TTC549 (cell line): ENCODE results near the gene FTCD.
"Not testable (repeated sequence)": the region's sequence is repeated elsewhere in the genome, so short reads cannot be mapped to it uniquely, and the experiment has no call there.

Source experiments
- FAIRE-seq: peaks from 2 replicates; lab custom pipeline; 2012; peaks lifted over from hg19 to GRCh38; lab: Jason Lieb, UNC

Gene FTCD

DNA sequence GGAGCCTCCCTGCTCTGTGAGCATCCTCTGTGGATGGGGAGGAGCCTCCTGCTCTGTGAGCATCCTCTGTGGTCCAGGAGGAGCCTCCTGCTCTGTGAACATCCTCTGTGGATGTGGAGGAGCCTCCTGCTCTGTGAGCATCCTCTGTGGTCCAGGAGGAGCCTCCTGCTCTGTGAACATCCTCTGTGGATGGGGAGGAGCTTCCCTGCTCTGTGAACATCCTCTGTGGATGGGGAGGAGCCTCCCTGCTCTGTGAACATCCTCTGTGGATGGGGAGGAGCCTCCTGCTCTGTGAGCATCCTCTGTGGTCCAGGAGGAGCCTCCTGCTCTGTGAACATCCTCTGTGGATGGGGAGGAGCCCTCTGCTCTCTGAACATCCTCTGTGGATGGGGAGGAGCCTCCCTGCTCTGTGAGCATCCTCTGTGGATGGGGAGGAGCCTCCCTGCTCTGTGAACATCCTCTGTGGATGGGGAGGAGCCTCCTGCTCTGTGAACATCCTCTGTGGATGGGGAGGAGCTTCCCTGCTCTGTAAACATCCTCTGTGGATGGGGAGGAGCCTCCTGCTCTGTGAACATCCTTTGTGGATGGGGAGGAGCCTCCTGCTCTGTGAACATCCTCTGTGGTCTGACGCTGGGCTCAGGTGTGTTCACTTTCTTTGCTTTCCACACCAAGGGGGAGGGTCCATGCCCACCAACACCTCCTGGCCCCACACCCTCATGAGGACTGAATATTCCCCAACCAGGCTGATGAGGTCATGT lies 15.2 kb upstream of the FTCD start:
- not testable (repeated sequence) for FAIRE-seq

DNA sequence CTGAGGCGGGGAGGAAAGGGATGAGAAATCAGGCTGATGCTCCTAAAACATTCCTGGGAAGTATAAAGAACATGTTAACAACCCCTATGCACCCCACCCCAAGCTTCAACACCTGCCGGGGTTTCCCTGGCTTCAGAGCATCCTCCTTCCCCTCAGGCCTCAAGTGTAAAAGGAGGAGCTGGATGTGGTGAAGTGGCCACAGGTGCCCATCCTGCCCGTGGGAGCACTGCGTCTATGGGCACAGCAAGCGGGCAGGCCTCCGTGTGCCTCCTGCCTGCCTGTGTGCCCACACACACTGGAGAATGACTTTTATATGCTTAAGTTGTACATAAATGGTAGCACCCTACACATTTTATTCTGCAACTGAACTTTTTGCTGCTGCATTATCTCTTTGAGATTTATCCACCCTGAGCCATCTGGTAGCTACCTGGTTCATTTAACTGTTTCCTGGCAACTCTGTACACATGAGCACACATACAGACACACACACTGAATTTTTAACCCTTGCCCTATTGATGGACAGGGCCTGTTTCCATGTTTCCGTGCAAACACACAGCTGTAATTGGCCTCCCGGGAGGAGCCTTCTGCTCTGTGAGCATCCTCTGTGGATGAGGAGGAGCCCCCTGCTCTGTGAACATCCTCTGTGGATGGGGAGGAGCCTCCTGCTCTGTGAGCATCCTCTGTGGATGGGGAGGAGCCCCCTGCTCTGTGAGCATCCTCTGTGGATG lies 13.4 kb upstream of the FTCD start:
- no peak for FAIRE-seq

DNA sequence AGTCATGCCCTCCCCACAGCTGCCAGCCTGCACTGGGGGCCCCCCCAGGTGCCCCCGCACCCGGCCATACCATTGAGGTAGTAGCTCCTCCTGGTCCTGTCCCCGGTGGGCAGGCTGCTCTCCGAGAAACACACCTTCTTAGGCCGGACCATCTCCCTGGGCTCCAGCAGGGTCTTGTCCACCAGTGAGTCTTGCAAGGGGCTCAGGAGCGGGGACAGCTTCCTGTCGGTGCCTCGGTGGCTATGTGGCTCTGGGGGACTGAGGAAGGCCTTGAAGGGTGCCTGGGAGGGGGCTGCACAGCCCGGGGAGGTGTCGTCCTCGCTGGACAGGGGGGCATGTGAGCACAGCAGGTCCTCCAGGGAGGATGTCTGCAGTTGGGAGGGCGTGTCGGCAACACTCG lies 12.9 kb upstream of the FTCD start:
- no peak for FAIRE-seq

DNA sequence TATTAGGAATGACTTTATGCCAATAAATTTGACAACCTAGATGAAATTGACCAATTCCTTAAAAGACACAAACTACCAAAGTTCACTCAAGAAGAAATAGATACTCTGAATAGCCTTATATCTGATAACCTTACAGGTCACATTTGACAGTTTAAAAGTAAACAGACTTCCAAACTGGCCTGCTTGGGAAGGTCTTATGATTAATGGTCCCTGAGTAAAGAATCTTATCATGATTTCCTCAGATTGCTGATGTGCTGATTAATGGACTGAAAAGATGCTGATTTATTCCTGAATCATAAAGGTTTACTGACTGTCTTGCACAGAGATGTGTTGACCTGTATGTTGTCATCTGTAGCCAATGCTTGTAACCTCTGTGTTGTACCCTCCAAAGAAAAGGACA lies 9.7 kb upstream of the FTCD start:
- no peak for FAIRE-seq

DNA sequence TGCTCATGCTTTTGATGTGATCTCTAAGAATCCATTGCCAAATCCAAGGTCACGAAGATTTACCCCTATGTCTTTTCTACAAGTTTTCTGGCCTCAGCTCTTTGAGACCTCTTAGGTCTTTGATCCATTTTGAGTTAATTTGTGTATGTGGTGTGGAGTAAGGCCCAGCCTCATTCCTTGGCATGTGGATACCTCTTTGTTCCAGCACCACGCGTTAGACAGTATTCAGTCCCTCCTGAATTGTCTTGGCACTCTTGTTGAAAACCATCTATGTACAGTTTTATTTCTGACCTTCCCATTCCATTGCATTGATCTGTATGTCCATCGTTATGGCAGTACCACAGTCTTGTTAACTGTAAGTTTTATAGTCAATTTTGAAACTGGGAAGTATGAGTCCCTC lies 8.0 kb upstream of the FTCD start:
- no peak for FAIRE-seq

DNA sequence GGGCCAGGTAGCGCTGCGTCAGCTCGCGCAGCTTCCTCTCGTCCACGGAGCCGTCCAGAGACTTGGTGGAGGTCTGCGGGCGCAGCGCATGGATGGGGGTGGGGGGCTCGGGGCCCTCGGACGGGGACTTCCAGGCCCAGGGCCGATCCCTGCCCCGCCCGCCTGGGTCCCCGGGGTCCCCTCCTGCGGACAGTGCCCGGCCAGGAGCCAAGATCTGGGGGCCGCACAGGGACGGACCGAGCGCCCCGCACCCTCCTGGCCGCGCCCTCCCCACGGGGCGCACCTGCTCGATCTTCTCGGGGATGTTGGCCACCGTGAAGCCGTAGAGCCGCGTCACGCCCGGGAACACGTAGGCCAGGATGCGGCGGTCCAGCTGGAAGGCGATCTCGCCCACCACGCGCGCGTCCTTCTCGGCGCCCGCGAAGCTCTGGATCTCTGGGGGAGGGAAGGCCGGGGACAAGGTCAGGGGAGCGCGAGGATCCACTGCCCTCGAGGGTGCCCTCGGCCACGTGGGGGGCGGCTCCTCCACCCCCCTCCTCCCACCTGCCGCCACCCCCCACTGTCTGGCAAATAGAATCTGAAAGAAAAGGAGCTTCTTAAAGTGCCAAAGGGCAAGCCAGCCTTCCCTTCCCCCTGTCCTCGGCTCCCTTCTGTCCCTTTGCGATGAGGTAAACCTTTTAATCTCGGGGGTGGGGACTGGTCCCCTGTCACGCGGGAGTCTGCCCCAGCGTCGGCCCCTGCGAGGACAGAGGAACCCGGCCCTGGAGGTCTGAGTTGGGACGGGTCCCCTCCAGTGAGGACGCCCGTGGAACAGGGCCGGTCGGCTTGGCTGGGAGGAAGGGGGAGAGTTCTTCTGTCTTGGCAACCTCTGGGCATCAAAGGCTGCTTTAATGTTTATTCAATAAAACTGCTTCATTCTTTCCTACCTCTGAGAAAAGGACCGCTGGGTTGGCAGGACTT lies 6.5 kb upstream of the FTCD start:
- FAIRE-seq = no peak

DNA sequence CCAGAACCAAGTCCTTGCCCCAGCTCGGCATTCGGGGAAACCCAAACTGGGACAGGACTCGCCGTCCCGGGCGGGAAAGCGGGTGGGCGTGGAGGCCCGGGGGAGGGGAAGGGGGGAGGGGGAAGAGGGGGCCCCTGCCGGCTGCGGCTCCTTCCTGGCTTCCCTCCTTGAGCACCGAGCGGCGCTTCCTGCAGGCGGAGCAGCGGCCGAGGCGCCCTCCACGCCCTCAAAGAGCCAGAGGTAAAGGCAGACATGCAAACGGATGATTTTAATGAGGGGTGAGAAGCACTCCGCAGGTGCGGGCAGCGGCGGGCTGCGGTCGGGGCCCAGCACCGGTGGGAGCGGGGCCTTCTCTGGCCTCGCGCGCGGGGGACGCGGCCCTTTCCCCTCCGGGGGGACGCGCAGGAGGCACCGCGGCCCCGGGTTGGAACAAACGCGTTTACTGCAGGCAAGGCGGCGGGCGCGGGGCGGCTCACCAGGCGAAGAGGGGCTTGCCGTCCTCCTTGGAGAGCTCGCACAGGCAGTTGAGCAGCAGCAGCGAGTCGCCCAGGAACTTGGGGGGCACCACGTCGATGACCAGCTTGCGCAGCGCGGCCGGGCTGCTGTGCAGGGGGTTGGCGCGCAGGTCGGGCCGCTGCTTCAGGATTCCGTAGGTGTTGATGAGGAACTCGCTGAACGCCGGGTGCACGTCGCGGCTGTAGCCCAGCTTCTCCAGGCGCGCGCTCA lies 5.7 kb upstream of the FTCD start:
- FAIRE-seq = no peak

DNA sequence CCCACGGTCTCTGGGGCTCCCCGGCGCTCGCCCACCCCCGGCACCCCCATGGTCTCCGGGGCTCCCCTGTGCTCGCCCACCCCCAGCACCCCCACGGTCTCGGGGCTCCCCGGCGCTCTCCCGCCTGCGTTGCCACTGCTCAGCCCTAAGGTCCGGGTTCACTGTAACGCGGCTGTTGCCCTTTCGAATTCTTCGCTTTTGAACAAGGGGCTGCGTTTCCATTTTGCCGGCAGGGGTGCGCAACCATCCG lies 5.2 kb upstream of the FTCD start:
- FAIRE-seq = no peak

DNA sequence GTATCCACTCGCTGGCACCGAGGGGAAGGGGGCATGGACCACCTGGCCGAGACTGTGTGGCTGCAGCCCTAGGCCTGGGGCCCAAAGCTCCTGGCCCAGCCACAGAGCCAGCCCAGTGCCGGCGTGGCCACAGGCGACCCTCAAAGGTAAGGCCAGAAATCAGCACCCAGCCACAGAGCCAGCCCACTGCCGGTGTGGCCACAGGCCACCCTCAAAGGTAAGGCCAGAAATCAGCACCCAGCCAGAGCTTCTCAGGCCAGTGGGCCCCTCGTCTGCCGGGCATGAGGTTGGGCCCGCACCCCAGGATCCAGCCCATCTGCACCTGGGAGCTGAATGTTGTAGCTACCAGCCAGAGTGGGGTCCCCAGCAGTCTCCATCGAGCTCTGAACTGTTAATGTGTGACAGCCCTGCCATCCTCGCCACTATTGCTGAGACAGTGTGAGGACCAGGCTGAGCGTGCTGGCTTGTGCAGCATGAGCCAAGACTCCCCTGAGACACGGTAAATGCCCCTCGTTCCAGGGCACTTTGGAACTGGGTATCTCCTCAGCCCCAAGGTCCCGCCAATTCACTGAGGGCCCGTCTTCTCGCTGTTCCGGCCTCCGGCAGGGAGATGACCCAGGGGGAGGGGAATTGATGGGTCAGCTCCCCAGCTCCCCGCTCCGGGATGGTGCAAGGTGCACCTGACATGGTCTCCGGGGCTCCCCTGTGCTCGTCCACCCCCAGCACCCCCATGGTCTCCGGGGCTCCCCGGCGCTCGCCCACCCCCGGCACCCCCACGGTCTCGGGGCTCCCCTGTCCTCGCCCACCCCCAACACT lies 4.7 kb upstream of the FTCD start:
- FAIRE-seq = no peak

DNA sequence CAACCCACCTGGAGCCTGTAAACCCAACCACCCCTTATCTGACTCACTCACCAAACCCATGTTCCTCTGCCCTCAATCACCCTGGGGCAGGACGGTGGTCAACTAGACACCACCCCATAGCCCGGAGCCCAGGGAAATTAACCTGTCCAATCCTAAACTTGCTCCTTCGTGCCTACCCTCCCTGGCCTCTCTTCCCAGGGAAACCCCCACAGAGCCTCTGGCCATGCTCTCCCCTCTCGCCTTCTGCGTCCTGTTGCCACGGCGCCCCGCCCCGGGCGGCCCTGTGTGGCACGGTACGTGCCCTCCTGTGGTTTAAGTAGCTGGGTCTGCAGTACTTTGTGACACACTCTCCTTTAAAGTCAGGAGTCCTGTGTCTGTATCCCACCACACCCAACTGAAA lies 4.0 kb upstream of the FTCD start:
- no peak for FAIRE-seq

DNA sequence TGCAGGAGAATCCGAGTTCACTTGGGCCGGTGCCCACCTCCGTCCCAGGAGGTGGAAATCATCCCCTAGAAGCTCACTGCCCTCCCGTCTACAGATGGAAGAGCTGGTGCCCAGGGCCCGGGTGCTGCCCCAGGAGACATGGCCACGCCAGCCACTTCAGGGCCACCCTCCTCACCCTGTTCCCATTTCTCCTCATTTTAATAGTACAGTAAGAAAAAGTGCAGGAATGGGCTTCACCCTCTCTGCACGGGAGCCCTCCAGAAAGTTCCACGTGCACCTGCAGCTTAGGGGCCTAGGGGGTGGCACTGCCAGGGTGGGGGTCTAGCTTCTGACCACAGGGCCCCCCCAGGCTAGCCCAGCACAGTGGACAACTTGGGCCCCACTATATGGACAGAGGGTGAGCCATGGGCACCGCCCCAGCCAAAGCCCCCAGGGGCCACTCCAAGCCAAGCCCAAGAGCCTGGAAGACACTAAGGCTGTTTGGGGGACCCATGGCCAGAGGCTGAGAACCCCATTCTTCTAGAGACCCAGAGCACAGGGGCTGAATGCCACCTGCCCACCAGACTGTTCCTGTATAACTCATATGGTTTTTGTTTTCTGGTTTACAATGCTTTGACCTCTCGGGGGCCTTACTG lies 3.4 kb upstream of the FTCD start:
- FAIRE-seq = no peak

DNA sequence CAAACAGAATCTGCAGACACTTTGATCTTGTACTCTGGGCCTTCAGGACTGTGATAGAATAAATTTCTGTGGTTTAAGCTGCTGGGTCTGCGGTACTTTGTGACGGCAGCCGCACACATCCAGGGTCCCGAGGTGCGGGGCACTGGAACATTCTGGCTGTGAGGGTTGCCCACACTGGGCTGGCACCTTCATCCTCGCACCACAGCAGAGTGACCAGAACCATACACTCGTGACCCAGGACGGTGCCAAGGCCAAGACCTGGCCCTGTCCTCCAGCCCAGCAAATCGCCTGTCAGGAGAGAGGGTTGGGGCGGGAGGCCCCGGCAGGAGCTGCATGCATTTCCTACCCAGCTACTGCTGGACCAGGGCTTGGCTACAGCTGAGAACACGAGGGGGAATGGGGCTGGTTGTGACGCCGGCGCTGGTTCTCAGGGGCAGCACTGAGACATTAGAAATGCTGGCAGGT lies 2.6 kb upstream of the FTCD start:
- FAIRE-seq = no peak

DNA sequence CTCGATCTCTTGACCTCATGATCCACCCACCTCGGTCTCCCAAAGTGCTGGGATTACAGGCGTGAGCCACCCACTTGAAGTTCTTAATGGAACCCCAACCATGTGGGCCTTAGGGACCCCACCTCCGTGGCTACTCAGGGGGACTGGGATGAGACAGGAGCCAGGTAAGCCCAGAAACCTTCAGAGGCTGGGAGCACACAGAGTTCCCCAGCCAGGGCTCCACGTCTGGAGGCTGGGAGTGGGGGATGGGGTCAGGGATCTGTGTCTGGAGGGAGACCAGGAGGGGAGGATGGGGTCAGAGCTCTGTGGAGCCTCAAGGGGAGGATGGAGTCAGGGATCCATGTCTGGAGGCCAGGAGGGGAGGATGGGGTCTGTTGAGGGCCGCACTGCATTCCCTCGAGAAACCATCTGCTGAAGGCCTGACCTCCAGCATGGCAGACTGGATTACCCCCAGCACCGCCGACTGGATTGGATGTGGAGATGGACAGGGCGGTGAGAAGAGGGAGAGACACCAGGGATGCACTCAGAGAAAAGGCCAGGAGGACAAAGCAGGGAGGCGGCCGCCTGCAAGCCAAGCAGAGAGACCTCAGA lies 2.1 kb upstream of the FTCD start:
- FAIRE-seq = no peak

DNA sequence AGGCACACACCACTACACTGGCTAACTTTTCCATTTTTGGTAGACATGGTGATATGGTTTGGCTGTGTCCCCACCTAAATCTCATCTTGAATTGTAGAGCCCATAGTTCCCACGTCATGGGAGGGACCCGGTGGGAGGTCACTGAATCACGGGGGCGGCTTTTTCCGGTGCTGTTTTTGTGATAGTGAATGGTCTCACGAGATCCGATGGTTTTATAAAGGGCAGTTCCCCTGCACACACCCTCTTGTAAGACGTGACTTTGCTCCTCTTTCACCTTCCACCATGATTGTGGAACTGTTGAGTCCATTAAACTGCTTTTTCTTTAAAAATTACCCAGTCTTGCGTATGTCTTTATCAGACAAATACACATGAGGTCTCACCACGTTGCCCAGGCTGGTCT lies 1.3 kb upstream of the FTCD start:
- FAIRE-seq = no peak

DNA sequence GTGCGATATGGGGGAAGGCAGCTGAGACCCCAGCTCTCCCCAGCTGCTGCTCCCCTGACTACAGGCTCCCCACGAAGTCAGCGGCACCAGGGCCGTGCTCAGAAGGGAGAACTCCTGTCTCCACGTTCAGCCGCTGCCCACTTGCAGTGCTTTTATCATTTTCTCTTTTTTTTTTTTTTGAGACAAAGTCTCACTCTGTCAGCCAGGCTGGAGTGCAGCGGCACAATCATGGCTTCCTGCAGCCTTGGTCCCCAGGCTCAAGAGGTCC lies 933 bp upstream of the FTCD start:
- FAIRE-seq = no peak

DNA sequence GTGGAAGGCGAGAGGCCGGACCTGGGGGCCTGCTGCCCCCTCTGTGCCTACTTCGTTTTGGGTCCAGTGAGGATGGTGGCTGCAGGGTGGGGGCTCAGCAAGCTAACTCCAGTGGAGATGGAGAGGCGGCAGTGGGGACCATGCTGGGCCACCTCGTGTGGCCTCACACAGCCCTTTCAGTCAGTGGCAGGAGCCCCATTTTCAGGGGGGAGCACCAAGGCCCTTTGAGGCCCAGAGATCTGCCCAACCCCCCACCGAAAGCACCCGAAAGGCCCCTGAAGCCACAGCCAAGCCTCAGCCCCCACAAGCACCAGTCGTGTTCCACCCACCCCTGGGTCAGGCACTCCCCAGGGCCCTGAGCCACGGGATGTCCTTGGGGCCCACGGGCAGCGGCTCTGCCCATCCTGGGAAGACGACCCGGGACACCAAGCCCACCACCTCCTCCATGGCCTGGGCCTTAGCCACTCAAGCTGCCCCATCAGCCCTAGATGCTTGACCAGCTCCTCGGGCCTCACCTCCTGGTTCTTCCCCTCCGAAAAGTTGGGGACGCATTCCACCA lies 345 bp downstream of the FTCD start:
- FAIRE-seq = no peak

DNA sequence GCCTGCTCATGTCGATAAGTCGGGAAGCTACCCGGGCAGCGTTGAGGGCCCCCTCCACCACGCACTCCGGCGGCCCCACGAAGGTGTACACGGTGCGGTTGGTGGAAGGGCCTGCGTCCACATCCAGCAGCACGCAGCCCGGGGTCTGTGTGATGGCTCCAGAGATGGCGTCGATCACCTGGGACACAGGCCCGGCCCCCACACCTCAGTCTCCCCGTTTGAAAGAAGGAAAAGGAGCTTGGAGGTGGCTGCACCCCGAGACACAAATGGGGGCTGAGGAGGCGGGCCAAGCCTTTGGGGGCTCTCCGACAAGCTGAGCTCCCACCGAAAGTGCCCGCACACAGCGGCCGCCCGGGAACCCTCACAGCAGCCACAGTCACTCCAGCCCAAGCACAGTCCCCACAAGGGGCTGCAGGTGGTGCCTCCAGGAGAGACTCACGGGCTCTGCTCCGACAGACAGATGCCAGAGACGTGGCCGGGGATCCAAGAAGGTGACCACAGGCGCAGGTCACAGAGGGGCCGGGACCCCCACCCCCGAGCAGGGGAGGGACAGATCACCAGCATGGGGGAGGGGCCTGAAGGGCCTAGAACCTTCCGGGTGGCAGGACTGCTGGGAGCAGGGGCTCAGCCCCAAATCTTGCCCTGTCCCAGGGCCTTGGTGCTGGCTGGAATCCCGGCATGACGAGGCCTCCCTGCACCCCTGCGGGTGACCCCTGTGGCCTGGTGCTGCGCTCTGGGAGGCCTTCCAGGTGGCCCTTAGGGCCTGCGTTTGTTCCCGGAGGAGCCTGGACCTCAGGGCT lies 1.0 kb downstream of the FTCD start:
- no peak for FAIRE-seq

DNA sequence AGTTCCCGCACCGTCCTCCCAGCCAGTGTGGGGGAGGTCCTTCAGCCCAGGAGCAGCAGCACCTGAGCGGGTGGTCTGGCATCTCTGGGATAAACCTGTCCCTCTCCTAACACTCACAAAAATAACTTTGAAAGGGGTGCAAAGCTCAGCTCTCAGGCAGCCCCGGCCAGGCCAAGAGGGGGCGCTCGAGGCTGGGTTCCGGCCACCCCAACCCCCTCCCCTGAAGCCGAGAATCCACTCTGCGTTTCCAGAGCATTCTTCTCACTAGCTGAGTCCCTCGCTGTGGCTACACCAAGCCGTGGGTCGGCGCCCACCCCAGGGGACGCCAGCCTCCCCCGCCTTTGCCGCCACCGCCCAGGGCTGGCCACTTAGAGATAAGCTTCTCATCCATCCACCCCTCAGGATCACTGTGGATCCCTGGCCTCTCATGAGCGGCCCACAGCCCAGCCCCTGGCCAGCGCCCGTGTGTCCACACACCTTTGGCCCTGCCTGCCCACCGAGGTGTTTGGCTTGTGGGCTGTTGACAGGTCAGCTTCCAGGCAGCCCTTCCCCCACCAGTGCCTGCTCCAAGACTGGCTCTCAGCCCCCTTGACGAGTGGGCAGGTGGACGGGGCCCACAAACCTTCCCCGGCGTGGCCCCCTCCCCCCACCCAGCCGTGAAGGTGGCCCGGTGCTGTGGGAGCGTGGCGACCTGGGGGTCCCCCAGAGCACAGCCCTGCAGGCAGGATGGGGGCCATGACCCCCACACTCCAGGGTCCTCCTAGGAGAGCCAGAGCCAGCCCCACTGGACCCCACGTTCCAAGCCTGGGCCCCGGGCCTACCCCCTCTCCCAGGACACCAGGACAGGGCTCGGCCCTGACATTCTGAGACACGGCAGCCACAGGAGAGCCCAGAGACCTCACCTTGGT lies 1.9 kb downstream of the FTCD start:
- FAIRE-seq = no peak

DNA sequence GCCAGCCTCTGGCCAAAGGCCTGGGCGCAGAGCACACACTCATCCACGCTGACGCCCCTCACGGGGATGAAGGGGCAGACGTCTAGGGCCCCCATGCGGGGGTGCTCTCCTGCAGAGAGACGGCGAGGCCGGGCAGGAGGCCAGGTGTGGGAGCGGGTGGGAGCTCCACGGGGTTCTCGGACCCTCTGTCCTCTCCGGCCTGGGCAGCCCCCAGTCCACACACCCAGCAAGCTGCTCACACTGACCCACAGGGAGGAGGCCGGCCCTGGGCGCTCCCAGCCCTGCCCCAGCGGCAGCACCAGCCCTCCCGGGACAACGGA lies 2.5 kb downstream of the FTCD start:
- no peak for FAIRE-seq
